Stimulated activated CD4-positive, alpha-beta T cell treated with anti-CD3 and anti-CD28 coated beads, TNF-alpha, amount 100 ng/mL, for 1 hour (primary cell): ENCODE results near the gene PUSL1.

Experiments
- DNase-seq, 3 donors: peaks; one replicate each; pipeline ENCODE4 v3.0.0-alpha.2; 2020; ENCODE audit warnings: low read depth in 3 of 3, low spot score in 1 of 3

Gene PUSL1

DNA sequence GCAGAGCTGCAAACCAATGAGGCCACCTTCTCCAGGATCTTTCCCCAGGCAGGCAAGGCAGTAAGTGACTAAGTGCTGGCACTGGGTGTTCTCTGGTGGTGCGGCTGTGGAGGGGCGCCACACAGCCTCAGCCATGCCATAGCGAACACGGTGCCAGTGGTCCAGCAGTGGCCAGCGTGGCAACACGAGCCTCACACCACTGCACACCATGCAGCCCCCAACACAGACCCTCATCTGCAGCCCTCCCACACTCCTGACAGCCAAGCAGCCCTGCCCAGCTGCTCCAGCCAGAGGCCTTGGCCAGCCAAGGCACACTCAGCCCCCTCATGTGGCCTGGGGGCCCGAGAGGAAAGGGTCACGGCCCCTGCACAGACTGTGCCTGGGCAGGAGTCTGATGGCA lies 13.1 kb downstream of the PUSL1 start:
- no peak for DNase-seq

DNA sequence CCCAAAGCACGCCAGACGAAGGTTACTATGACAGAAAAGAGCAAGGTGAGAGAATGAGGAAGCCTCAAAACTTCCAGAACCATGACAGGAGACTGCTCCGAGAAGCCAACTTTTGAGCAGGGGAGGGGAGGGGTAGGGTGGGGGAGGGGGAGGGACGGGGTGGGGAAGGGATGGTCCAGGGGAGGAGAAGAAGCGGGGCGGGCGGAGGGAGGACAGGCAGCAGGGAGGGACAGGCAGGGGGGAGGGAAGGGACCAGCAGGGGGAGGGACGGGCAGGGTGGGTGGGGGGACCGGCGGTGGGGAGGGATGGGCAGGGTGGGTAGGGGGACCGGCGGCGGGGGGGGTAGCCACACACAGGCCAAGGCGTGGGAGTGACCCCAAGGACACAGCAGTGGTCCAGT lies 14.0 kb downstream of the PUSL1 start:
- no peak for DNase-seq

DNA sequence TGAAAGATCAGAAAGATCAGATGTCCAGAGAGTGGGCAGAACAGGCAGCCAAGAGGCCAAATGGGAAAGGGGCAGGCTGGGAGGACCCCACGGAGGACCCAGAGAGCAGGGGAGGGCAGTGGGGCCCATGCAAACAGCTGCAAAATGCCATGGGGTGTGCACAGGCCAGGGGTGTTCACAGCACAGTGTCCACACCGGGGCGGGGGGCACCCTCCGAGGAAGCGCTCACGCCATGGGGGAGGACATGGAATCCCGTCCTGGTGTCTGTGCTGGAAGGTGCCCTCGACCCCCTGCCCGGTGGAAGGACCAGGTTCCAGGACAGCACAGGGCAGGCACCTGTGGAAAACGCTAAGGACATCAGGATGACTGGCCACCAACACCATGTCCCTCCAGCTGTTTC lies 14.6 kb downstream of the PUSL1 start:
- no peak for DNase-seq

DNA sequence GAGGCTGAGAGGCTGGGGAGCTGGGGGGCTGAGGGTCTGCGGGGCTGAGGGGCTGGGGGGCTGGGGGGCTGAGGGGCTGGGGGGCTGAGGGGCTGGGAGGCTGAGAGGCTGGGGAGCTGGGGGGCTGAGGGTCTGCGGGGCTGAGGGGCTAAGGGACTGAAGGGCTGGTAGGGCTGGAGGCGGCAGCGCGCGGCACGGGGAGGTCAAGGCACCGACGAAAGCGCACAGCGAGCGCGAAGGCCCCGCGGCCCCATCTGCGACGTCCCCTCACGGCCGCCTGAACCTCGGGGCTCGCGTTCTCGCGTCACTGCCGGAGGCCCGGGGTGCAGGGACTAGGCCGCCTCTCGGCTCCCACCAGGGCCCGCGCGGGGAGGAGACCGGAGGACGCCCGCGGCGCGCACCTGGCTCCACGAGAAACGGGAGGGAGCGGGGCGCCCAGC lies 15.7 kb downstream of the PUSL1 start:
- no peak for DNase-seq

DNA sequence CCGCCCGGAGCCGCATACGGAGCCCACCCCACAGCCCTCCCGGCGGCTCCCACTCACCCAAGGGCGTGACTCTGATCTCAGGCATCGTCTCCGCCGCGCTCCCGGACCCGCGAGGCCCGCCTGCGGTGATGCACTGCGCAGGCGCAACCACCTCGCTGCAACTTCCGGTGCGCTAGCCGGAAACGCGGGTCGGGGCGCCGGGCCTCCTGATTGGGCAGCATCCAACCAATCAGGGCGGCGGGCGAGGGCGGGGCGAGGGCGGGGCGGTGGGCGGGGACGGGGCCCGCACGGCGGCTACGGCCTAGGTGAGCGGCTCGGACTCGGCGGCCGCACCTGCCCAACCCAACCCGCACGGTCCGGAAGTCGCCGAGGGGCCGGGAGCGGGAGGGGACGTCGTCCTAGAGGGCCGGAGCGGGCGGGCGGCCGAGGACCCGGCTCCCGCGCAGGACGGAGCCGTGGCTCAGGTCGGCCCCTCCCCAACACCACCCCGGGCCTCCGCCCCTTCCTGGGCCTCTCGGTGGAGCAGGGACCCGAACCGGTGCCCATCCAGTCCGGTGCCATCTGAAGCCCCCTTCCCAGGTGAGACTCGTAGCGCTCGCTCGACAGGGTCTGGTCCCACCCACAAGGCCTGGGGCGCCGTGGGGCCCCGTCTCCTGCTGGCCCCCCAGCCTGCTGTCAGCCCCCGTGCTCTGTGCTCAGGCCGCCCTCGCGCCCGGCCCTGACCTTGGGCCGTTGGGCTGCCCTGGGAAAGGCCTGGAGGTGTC lies 16.3 kb downstream of the PUSL1 start, which contains the start of the genes CPTP and INTS11:
Gene CPTP, plus strand, starts transcription at position 279 of the 764 bp plus-strand sequence. CDS start 2,109 bp downstream, outside the sequence.
Gene INTS11, minus strand, starts transcription at position 137 of the 764 bp plus-strand sequence. Its CDS starts 52 bp downstream, at position 85.
- DNase-seq = peak; percentile 93 to 94 (median 93)

DNA sequence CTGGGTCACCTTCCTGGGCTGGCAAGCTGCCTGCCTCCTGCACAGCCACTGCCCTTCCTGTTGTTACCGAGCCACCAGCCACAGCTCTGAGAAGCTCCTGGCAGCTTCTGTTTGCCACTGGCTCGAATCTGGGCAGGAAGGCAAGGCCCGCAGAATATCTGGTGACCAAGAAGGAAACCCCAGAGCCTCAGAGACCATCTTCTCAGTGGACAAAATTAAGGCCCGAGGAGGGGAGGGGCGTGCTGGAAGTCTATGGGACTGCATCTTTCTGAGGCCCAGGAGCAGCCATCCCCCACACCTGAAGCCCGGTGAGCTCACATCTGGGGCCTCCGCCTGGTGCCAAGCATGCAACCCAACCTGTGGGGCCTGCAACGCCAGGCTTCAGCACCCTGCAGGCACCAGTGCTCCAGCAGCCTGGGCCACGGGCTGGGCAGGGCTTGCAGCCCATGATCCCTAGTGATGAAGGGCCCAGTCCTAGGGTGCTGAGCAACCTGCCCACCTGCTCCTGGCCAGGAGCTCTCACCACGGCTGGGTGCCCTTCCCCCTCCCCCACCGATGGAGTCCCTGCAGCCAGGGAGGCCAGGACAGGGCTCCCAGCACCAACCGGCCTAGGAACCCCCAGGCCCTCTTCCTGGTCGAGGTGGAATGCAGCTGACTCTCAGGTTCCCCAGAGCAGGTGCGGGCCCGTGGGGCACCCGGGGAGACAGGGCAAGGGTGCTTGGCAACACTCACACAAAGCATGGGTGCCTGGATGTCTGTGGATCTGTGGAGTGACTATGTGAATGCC lies 17.1 kb downstream of the PUSL1 start:
- no peak for DNase-seq

DNA sequence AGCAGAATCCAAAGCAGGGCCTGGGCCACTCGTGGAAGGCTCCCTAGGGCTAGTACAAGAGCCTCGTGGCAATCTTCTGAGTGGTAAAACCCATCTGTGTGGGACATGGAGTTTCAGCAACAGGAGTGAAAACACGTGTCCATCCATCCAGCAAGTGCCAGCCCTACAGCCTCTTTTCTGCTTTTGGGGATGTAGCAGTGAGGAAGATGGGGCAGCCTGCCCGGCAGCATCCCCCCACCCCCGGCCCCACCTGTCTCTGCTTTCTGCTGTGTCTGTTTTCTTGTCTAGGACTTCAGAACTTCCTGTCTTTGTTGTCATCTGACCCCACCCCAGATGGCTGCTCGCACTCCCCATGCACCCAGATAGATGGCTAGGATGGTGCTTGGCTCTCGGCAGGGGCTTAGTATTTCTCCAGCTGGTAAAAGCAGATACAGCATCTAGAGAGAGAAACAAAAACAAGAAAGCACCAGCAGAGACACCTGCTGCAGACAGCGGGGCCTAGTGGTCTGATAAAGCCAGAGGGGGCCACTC lies 17.7 kb downstream of the PUSL1 start:
- no peak for DNase-seq

DNA sequence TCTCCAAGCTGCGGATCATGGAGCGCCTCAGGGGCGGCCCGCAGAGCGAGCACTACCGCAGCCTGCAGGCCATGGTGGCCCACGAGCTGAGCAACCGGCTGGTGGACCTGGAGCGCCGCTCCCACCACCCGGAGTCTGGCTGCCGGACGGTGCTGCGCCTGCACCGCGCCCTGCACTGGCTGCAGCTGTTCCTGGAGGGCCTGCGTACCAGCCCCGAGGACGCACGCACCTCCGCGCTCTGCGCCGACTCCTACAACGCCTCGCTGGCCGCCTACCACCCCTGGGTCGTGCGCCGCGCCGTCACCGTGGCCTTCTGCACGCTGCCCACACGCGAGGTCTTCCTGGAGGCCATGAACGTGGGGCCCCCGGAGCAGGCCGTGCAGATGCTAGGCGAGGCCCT lies 18.9 kb downstream of the PUSL1 start:
- no peak for DNase-seq

DNA sequence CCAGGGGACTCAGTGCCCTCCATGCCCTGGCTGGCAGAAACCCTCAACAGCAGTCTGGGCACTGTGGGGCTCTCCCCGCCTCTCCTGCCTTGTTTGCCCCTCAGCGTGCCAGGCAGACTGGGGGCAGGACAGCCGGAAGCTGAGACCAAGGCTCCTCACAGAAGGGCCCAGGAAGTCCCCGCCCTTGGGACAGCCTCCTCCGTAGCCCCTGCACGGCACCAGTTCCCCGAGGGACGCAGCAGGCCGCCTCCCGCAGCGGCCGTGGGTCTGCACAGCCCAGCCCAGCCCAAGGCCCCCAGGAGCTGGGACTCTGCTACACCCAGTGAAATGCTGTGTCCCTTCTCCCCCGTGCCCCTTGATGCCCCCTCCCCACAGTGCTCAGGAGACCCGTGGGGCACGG lies 19.9 kb downstream of the PUSL1 start:
- DNase-seq = no peak

DNA sequence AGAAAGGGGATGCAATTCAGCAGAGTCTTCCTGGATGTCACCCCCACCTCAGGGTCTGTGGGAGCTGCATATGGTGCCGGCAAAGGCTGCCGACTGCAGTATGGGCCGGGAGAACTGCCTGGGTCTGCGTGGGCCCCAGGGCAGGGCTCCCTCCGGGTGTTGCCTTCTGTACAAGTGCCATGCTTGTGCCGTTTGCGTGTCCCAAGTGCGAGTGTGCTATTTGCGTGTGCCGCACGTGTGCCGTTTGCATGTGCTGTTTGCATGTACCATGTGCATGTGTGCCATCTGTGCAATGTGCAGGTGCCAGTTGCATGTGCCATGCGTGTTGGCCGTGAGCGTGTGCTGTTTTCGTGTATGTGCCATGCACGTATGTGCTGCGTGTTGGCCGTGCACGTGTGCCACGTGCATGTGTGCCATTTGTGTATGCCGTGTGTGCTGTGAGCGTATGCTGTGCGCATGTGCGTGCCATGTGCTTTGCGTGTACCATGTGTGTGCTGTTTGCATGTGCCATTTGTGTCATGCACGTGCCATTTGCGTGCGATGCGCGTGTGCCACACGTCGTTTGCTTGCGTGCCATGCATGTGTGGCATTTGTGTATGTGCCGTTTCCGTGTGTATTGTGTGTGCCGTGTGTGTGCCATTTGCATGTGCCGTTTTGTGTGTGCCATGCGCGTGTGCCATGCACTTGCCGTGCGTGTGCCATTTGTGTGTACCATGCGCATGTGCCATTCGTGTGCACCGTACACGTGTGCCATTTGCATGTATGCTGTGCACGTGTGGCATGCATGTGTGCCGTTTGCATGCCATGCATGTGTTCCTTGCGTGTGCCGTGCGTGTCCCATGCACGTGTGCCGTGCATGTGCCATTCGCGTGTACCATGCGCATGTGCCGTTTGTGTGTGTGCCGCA lies 21.2 kb downstream of the PUSL1 start:
- no peak for DNase-seq

DNA sequence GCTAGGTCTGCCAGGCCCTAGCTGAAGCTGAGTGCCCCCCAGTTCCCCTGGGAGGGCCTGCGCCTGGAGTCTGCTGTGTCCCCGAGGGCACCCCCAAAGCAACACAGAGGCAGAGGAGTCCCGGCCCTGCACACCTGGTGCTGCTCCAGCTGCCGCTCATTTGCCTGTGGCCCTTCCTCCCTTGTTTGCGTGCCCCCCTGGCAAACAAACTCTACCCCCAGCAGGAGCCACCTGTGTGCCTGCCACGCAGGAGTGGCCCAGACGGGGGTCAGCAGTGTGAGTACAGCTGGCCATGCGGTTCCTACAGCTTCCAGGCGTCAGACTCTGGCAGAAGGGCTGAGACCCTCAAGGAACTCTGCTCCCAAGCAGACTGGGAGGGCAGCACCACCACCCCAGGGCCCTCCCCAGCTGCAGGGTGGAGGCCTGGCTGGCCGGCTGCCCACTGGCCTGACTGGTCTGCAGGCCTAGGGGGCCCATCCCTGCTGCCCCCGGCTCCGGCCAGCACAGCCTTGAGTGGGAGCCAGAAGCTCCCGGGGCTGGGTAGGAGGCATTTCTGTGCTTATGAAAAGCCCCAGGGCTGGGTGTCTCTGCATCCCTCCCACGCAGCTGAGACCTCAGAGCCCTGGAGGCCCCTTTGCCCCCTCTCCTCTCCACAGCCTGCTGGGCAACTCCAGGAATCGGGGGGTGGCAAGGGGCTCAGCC lies 22.1 kb downstream of the PUSL1 start:
- DNase-seq = no peak

DNA sequence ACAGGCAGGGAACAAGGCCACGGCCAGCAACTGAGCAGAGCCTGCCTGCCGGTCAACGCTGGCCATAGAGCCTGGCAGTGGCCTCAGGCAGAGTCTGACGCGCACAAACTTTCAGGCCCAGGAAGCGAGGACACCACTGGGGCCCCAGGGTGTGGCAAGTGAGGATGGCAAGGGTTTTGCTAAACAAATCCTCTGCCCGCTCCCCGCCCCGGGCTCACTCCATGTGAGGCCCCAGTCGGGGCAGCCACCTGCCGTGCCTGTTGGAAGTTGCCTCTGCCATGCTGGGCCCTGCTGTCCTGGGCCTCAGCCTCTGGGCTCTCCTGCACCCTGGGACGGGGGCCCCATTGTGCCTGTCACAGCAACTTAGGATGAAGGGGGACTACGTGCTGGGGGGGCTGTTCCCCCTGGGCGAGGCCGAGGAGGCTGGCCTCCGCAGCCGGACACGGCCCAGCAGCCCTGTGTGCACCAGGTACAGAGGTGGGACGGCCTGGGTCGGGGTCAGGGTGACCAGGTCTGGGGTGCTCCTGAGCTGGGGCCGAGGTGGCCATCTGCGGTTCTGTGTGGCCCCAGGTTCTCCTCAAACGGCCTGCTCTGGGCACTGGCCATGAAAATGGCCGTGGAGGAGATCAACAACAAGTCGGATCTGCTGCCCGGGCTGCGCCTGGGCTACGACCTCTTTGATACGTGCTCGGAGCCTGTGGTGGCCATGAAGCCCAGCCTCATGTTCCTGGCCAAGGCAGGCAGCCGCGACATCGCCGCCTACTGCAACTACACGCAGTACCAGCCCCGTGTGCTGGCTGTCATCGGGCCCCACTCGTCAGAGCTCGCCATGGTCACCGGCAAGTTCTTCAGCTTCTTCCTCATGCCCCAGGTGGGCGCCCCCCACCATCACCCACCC lies 22.9 kb downstream of the PUSL1 start, which contains the start of gene TAS1R3:
Gene TAS1R3, plus strand, starts transcription at position 213 of the 898 bp plus-strand sequence. Its CDS starts 66 bp downstream, at position 279.
- no peak for DNase-seq

DNA sequence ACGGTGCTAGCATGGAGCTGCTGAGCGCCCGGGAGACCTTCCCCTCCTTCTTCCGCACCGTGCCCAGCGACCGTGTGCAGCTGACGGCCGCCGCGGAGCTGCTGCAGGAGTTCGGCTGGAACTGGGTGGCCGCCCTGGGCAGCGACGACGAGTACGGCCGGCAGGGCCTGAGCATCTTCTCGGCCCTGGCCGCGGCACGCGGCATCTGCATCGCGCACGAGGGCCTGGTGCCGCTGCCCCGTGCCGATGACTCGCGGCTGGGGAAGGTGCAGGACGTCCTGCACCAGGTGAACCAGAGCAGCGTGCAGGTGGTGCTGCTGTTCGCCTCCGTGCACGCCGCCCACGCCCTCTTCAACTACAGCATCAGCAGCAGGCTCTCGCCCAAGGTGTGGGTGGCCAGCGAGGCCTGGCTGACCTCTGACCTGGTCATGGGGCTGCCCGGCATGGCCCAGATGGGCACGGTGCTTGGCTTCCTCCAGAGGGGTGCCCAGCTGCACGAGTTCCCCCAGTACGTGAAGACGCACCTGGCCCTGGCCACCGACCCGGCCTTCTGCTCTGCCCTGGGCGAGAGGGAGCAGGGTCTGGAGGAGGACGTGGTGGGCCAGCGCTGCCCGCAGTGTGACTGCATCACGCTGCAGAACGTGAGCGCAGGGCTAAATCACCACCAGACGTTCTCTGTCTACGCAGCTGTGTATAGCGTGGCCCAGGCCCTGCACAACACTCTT lies 23.8 kb downstream of the PUSL1 start:
- no peak for DNase-seq

DNA sequence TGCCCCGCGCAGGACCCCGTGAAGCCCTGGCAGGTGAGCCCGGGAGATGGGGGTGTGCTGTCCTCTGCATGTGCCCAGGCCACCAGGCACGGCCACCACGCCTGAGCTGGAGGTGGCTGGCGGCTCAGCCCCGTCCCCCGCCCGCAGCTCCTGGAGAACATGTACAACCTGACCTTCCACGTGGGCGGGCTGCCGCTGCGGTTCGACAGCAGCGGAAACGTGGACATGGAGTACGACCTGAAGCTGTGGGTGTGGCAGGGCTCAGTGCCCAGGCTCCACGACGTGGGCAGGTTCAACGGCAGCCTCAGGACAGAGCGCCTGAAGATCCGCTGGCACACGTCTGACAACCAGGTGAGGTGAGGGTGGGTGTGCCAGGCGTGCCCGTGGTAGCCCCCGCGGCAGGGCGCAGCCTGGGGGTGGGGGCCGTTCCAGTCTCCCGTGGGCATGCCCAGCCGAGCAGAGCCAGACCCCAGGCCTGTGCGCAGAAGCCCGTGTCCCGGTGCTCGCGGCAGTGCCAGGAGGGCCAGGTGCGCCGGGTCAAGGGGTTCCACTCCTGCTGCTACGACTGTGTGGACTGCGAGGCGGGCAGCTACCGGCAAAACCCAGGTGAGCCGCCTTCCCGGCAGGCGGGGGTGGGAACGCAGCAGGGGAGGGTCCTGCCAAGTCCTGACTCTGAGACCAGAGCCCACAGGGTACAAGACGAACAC lies 24.5 kb downstream of the PUSL1 start:
- DNase-seq = no peak

DNA sequence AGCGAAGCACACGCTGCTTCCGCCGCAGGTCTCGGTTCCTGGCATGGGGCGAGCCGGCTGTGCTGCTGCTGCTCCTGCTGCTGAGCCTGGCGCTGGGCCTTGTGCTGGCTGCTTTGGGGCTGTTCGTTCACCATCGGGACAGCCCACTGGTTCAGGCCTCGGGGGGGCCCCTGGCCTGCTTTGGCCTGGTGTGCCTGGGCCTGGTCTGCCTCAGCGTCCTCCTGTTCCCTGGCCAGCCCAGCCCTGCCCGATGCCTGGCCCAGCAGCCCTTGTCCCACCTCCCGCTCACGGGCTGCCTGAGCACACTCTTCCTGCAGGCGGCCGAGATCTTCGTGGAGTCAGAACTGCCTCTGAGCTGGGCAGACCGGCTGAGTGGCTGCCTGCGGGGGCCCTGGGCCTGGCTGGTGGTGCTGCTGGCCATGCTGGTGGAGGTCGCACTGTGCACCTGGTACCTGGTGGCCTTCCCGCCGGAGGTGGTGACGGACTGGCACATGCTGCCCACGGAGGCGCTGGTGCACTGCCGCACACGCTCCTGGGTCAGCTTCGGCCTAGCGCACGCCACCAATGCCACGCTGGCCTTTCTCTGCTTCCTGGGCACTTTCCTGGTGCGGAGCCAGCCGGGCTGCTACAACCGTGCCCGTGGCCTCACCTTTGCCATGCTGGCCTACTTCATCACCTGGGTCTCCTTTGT lies 25.3 kb downstream of the PUSL1 start:
- DNase-seq = no peak

DNA sequence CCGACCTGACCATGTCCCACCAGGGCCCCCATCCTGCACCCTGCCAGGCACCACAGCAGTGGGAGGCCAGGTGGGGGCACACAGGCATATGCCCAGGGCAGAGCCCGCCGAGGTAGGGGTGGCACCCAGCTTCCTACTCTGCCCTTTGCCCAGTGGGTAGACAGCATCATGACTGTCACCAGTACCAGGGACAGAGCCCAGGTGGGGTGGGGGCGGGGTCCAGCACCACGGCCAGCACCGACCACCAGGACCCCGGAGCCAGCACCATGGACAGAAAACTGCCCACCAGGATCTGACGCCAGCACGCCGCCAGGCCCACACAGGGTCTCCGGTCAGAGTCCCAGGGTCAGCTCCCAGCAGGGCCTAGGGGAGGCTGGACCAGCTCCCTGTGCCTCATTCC lies 26.4 kb downstream of the PUSL1 start:
- no peak for DNase-seq

DNA sequence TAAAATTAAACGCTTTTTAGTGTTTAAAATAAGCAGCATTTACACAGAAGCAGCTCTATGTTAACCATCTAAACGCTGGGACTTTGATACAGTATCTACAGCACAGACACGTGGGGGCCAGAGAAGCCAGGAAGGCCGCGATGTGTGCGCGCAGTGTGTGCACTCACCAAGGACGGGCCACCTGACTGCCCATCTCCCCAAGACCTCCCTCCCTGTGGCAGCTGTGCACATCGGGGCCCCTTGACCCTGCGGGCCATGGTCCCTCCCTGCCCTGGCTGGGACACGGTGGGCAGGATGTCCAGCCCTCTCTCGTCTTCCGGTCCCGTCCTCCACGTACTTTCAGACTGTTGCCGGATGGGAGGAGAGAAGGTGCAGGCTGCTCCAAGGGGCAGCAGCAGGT lies 26.9 kb downstream of the PUSL1 start:
- no peak for DNase-seq
